ENCODE data around the gene DDTL.
"Not testable (repeated sequence)": the region's sequence is repeated elsewhere in the genome, so short reads cannot be mapped to it uniquely, and the experiment has no call there.

GRCh38 chr22:23999779-24000178 lies 33.1 kb downstream of the DDTL start:
- not testable (repeated sequence) for TF ChIP-seq POLR2A (IDR thresholded peaks at IDR 0.05; ENCODE audit: low read depth, low read length); POLR2AphosphoS5 (IDR thresholded peaks at IDR 0.05; ENCODE audit: low read depth, low read length); TAF1 (IDR thresholded peaks at IDR 0.05; ENCODE audit: low read depth, low read length); POU2F2 (IDR thresholded peaks at IDR 0.05; ENCODE audit: low read depth, low read length); SPI1 (IDR thresholded peaks at IDR 0.05; ENCODE audit: low read depth, low read length); PAX5 (IDR thresholded peaks at IDR 0.05; ENCODE audit: insufficient read depth, low read length, severe bottlenecking)
